Upper lobe of left lung (tissue), 4 donors: ENCODE measurements around the gene CNOT4.
"Not testable (repeated sequence)": the region's sequence is repeated elsewhere in the genome, so short reads cannot be mapped to it uniquely, and the experiment has no call there.

Source experiments
- CTCF ChIP-seq, 6 experiments: fragments of 450-650 bp in 4 of 6; fragments of 200-600 bp in 2 of 6; sonication (generic) in 2 of 6; IDR thresholded peaks; one replicate each; pipeline ENCODE4 v1.5.1; 2016 to 2019; ENCODE audit warnings: antibody characterized with exemption in 6 of 6
- EP300 ChIP-seq, 4 donors: sonication (generic); formaldehyde crosslinking; IDR thresholded peaks; one replicate each; pipeline ENCODE4 v1.5.1; 2017; ENCODE audit warnings: antibody characterized with exemption in 4 of 4, control low read depth in 2 of 4
- POLR2A ChIP-seq, 4 donors: fragments of 450-650 bp; IDR thresholded peaks; one replicate each; pipeline ENCODE4 v1.5.1; 2016 to 2017; ENCODE audit warnings: antibody characterized with exemption in 4 of 4, mild to moderate bottlenecking in 2 of 4

- not testable (repeated sequence) for TF ChIP-seq POLR2A, CTCF, EP300 (IDR thresholded peaks at IDR 0.05)
Observed at GRCh38 chr7:135497161-135497560, 12.7 kb downstream of the CNOT4 start.
